Epithelial cell of umbilical artery (primary cell): ENCODE results near the gene ZBTB46. TPM values are rescaled to one million over a fixed set of nuclear protein-coding genes. Genes with fewer than 3 reads are reported as not detected.

Source experiments
- total RNA-seq: library from RNA; depleted of rRNA; stranded (reverse); fragments of >200 nt; gene quantifications from 2 replicates; pipeline ENCODE4 v1.2.3, GENCODE V29; 2014

Gene ZBTB46, protein sequence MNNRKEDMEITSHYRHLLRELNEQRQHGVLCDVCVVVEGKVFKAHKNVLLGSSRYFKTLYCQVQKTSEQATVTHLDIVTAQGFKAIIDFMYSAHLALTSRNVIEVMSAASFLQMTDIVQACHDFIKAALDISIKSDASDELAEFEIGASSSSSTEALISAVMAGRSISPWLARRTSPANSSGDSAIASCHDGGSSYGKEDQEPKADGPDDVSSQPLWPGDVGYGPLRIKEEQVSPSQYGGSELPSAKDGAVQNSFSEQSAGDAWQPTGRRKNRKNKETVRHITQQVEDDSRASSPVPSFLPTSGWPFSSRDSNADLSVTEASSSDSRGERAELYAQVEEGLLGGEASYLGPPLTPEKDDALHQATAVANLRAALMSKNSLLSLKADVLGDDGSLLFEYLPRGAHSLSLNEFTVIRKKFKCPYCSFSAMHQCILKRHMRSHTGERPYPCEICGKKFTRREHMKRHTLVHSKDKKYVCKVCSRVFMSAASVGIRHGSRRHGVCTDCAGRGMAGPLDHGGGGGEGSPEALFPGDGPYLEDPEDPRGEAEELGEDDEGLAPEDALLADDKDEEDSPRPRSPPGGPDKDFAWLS
- total RNA-seq = 2.9 and 4.9 TPM in 2 replicates

DNA sequence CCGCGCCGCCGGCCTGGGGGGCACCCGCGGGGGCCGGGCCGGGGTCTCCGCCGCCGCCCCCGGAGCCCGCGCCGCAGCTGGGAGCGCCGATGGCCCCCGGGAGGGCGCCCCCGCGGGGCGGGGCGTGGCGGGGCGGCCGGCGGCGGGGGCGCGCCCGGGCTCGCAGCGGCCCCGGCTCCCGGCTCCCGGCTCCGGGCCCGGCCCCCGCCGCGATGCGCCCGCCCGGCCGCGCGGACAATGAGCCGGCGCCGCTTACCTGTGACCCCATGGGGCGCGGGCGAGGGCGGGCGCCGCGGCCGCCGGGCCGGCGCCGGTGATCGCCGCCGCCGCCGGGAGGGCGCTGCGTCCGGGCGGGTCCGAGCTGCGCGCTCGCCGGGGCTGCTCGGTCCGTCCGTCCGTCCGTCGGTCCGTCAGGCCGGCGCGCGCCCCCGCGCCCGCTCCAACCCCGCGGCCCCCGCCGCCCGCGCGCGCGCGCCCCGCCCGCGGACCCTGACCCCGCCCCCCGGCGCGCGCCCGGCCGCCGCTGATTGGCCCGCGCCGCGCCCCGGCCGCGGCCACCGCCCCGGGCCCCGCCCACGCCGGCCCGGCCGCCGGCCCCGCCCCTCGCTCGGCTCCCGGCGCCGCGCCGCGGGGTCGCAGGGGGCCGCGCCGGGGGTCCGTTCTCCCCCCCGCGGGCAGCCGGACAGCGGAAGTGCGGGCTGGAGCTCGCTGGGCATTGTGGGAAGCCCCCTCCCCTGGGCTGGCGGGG lies at the start of gene ZBTB46:
Gene ZBTB46 (minus strand): TSS at position 424 of the 748 bp plus-strand sequence. CDS start 40,507 bp downstream, outside the sequence.

DNA sequence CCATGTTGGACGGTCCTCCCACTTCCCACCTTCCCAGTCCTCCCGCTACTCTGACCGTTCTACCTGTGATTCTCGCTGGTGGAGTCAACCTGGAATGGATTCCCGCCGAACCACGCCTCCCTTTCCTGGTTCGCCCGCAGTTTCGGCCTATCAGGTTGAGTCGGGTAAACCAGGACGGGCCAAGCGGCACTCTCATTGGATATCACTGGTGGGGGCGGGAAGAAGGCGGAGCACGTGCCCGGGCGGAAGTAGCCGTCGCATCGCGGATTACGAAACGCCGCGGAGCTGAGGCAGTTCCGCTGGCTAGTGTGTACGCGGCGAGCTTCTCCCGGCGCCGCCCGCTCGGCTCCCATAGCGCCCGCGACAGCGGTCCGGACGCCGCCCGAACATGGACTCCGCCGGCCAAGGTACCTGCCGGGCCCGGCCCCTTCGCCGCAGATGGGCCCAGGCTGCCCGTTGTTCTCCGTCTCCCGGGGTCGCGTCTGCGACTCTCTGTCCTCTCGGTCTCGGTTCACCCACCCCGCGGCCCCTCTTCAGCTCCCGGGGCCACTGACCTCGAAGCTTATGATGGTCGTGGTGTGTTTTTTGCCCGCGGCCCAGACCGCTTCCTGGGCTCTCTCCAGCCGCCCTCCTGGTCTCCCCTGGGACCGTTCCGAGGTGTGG lies 34.0 kb upstream of the ZBTB46 start, which contains the start of gene TPD52L2:
Gene TPD52L2 (plus strand): TSS at position 293 of the 663 bp plus-strand sequence. CDS start 96 bp downstream, at position 389.

DNA sequence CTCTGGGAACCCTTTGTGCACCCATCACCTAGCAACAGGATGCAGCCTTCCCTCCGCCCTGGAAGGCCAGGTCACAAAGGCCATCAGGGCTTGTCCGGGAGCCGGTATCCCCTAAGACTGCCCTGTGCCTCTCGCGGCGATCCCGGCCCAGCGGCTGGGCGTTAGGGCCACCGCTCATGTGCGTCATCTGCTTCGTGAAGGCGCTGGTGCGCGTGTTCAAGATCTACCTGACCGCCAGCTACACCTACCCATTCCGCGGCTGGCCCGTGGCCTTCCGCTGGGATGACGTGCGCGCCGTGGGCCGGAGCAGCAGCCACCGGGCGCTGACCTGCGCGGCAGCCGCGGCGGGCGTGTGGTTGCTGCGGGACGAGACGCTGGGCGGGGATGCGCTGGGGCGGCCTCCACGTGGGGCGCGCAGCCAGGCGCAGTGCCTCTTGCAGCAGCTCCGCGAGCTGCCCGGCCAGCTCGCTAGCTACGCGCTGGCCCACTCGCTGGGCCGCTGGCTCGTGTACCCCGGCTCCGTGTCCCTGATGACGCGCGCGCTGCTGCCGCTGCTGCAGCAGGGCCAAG lies 30.4 kb upstream of the ZBTB46 start, which contains the start of gene ABHD16B:
Gene ABHD16B (plus strand): TSS at position 134 of the 570 bp plus-strand sequence. CDS start 43 bp downstream, at position 177.

DNA sequence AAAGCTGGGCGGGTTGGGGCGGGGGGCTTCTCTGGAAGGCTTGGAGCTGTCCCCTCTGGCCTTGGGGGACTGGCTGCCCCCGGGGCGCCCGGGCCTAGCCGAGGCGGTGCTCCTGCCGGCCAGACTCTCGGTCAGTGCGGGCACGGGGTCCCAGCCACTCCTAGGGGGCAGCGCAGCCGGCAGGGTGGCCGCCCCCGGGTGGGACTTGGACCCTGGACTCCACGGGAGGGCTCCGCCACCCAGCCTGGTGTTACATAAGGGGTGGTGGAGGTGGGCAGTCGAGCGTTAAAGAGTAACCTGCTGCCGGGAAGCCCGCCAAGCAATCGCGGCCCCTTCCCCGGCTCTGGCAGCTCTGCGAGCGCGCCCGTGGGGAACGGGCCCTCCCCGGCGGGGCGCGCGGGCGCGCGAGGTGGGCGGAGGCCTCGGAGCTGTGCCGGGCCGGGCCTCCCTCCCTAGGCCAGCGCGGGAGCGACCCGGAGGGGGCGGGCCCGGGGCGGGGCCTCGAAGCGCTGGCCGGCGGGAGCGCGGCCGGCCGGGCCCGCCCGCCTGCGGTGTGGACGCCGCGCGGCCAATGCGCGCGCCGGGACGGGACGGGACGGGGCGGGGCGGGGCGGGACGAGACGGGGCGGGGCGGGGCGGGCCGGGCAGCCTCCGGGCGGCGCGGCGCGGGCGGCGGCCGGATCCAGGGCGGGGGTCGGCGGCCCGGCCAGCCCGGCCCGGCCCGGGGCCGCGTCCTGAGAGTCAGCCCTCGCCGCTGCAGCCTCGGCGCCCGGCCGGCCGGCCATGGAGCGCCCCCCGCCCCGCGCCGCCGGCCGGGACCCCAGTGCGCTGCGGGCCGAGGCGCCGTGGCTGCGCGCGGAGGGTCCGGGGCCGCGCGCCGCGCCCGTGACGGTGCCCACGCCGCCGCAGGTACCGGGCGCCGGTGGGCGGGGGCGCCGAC lies 91.7 kb downstream of the ZBTB46 start, which contains the start of gene SLC2A4RG:
Gene SLC2A4RG (plus strand): TSS at position 647 of the 940 bp plus-strand sequence. CDS start 137 bp downstream, at position 784.

DNA sequence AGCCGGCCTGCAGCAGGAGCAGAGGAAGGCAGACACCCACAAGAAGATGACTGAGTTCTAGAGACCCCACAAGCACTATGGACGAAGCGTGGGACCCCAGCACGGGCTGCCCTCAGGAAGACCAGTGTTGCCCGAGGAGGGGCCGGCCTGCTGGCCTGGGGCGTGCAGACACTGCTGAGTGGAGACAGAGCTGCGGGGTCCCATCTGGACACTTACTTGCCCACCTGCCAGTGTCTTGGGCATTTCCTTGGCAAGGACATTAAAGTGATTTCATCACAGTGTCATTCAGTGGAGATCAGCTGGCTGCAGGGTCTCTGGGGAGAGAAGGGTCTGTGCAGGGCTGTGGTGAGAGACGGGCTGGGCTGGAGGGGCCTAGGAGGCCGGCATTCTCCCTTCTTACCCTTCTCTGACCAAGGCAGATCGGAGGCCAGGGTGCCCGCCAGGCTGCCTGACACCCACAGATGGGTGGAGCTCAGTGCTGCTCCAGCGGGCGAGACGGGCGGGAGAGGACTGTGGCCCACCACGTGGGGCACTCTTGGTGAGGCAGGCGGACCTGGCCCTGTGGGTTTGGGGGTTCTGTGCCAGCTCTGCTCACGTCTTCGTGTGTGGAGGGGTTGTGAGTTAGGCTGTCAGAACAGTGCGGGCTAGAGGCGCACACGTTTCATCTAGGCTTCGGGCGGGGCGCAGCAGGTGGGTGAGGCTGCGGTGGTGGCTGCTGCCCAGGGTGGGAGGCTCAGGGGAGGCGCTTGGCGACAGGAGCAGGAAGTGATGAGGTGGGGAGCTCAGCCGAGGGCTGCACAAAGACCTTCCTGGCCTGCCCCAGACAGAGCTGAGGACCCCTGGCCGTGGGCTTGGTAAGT lies 95.0 kb downstream of the ZBTB46 start, which contains the start of gene LIME1:
Gene LIME1 (plus strand): TSS at position 806 of the 860 bp plus-strand sequence. CDS start 886 bp downstream, outside the sequence.

DNA sequence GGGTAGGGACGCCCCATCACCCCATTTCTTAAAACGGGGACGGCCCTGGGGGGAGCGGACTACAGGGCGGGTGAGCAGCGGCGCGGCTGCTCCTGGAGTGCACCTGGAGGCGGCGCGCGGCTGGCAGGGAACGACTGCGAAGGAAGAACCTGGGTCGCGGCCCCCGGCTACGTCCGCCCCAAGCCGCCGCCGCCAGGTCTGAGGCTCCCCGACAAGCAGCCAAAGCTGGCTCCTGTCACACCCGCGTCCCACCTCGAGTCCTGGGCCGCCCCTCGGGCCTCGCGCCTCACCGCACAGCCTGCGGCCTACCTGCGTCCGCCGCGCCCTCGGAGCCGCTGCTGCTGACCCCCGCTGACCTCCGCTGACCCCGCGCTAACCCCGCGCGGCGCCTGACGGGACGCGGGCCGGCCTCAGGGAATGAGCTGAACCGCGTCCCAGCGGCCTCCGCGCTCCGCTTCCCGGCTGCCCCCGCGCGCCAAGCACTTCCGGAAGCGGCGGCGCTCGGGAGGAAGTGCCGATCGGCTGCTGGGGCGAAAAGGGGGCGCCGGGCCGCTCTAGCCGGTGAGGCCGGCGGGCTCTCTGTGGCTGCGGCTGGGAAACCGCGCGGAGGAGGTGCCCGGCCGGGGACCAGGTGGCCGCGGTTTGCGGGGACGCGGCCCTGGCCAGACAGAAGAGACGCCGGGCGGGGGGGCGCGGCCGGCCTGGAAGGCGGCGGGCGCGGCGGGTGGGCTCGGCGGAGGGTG lies 123.3 kb downstream of the ZBTB46 start, which contains the start of the genes ARFRP1 and ZGPAT:
Gene ARFRP1 (minus strand): TSS at position 419 of the 743 bp plus-strand sequence. CDS start 885 bp downstream, outside the sequence.
Gene ZGPAT (plus strand): TSS at position 482 of the 743 bp plus-strand sequence. CDS start 542 bp downstream, outside the sequence.

DNA sequence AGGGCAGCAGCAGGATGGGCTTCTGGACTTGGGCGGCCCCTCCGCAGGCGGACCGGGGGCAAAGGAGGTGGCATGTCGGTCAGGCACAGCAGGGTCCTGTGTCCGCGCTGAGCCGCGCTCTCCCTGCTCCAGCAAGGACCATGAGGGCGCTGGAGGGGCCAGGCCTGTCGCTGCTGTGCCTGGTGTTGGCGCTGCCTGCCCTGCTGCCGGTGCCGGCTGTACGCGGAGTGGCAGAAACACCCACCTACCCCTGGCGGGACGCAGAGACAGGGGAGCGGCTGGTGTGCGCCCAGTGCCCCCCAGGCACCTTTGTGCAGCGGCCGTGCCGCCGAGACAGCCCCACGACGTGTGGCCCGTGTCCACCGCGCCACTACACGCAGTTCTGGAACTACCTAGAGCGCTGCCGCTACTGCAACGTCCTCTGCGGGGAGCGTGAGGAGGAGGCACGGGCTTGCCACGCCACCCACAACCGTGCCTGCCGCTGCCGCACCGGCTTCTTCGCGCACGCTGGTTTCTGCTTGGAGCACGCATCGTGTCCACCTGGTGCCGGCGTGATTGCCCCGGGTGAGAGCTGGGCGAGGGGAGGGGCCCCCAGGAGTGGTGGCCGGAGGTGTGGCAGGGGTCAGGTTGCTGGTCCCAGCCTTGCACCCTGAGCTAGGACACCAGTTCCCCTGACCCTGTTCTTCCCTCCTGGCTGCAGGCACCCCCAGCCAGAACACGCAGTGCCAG lies 134.3 kb downstream of the ZBTB46 start, which contains the start of gene TNFRSF6B:
Gene TNFRSF6B (plus strand): TSS at position 25 of the 729 bp plus-strand sequence. CDS start 116 bp downstream, at position 141.

Other genes with a start within 250 kb of the ZBTB46 start
- gene GMEB2, start 204.2 kb downstream of the ZBTB46 start, total RNA-seq = 7.0 and 7.1 TPM in 2 replicates
- 0.32 and 0.76 TPM in 2 replicates for gene STMN3, start 177.8 kb downstream of the ZBTB46 start, total RNA-seq
- 8.4 and 11.2 TPM in 2 replicates for gene RTEL1, start 173.0 kb downstream of the ZBTB46 start, total RNA-seq
- gene TNFRSF6B, start 134.6 kb downstream of the ZBTB46 start, total RNA-seq = 7.1 and 41.5 TPM in 2 replicates
- gene ARFRP1, start 123.3 kb downstream of the ZBTB46 start, total RNA-seq = 31.2 and 41.9 TPM in 2 replicates
- 20.5 and 24.8 TPM in 2 replicates for gene ZGPAT, start 123.2 kb downstream of the ZBTB46 start, total RNA-seq
- 1.3 and 4.3 TPM in 2 replicates for gene LIME1, start 94.6 kb downstream of the ZBTB46 start, total RNA-seq
- gene SLC2A4RG, start 91.5 kb downstream of the ZBTB46 start, total RNA-seq = 9.1 and 10.4 TPM in 2 replicates
- gene ABHD16B, start 30.2 kb upstream of the ZBTB46 start, total RNA-seq = not detected in 2 replicates
- gene TPD52L2, start 34.0 kb upstream of the ZBTB46 start, total RNA-seq = 114 and 127 TPM in 2 replicates
- 63.2 and 67.9 TPM in 2 replicates for gene DNAJC5, start 63.9 kb upstream of the ZBTB46 start, total RNA-seq
- gene UCKL1, start 125.2 kb upstream of the ZBTB46 start, total RNA-seq = 22.9 and 28.9 TPM in 2 replicates
- gene ZNF512B, start 138.7 kb upstream of the ZBTB46 start, total RNA-seq = 6.5 and 8.2 TPM in 2 replicates
- 2.6 TPM in 2 replicates for gene SAMD10, start 148.4 kb upstream of the ZBTB46 start, total RNA-seq
- 61.7 and 62.0 TPM in 2 replicates for gene PRPF6, start 149.9 kb upstream of the ZBTB46 start, total RNA-seq
- gene C20orf204, start 204.9 kb upstream of the ZBTB46 start, total RNA-seq = 2.6 and 3.0 TPM in 2 replicates
- 18.2 and 24.4 TPM in 2 replicates for gene SOX18, start 218.4 kb upstream of the ZBTB46 start, total RNA-seq
- 20.7 and 31.2 TPM in 2 replicates for gene TCEA2, start 231.9 kb upstream of the ZBTB46 start, total RNA-seq
- gene RGS19, start 248.3 kb upstream of the ZBTB46 start, total RNA-seq = 11.7 and 18.2 TPM in 2 replicates
- 0.61 and 2.3 TPM in 2 replicates for gene OPRL1, start 248.8 kb upstream of the ZBTB46 start, total RNA-seq